Hepatocyte (in vitro differentiated cells): ENCODE results near the gene ZNF254.

ENCODE experiments used
- EZH2 ChIP-seq: fragments of 200-600 bp; sonication (generic); IDR thresholded peaks from 2 replicates; pipeline ENCODE4 v1.6.1; 2016; ENCODE audit warnings: antibody characterized with exemption, mild to moderate bottlenecking, borderline replicate concordance
- EZH2phosphoT487 ChIP-seq: fragments of 200-600 bp; sonication (generic); IDR thresholded peaks from one replicate; pipeline ENCODE4 v1.6.1; 2018; ENCODE audit warnings: antibody characterized with exemption, mild to moderate bottlenecking, low read depth, moderate library complexity; ENCODE audit not compliant: unreplicated experiment, severe bottlenecking
- TF ChIP-seq, protein P1 (sequence below): fragments of 200-600 bp; sonication (generic); IDR thresholded peaks from 2 replicates; pipeline ENCODE4 v1.5.1; 2016; ENCODE audit warnings: antibody characterized with exemption, mild to moderate bottlenecking; ENCODE audit not compliant: poor library complexity

DNA sequence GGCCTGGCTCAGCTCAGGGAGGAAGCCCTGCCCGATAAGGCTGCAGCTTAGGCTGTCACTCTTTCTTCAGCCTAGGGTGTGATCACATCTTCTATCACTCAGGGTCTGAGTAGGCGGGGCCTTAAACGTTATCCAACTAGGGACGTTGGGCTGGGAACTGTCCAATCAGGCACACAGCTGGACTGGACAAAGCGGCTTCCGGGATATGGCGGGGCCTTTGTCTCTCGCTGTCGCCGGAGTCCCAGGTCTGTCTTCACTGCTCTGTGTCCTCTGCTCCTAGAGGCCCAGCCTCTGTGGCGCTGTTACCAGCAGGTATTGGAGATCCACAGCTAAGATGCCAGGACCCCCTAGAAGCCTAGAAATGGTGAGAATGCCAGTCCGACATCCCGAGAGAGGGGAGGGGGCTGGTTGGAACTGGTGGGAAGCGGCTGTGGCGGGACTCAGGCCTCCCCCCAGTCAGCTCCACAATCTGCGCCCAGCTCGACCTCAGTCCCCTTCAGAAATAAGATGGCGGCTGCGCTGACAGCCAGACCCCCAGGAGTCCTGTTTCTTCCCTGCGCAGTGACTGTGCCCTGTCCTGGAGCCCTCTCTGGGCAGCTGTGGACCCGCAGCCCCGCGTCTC, at the start of gene ZNF254:
- TF ChIP-seq EZH2 (no peak), EZH2phosphoT487 (no peak)
- TF ChIP-seq, protein P1, sequence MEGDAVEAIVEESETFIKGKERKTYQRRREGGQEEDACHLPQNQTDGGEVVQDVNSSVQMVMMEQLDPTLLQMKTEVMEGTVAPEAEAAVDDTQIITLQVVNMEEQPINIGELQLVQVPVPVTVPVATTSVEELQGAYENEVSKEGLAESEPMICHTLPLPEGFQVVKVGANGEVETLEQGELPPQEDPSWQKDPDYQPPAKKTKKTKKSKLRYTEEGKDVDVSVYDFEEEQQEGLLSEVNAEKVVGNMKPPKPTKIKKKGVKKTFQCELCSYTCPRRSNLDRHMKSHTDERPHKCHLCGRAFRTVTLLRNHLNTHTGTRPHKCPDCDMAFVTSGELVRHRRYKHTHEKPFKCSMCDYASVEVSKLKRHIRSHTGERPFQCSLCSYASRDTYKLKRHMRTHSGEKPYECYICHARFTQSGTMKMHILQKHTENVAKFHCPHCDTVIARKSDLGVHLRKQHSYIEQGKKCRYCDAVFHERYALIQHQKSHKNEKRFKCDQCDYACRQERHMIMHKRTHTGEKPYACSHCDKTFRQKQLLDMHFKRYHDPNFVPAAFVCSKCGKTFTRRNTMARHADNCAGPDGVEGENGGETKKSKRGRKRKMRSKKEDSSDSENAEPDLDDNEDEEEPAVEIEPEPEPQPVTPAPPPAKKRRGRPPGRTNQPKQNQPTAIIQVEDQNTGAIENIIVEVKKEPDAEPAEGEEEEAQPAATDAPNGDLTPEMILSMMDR, result no peak
